Measurements from ENCODE around the gene KIF26A. TPM values are rescaled to one million over a fixed set of nuclear protein-coding genes. Genes with fewer than 3 reads are reported as not detected.

Gene KIF26A
- total RNA-seq, 1 donor from 2014 or later = 32.6 TPM

DNA sequence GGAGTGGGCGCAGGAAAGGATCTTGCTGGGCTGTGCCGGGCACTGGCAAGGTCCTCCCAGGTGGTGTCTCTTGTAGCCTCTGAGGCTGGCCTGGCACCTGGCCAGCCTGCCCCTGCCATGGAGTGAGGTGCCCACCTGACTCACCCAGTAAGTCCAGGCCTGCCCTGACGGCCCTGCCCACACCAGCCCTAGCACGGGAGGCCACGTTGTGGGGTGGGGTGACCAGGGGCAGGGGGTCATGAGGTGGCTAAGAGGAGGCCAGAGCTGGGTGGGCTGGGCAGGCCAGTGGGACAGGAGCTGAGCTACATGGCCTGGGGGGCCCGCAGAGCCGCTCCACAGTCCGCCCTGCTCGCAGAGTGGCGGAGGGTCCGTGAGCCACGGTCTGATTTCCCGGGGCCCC lies 45.4 kb downstream of the KIF26A start:
- no peaks in the 10 kb centered on the region for H3K27me3 ChIP-seq
- intact Hi-C loops (cut with DNase I) = no loop called here
- no peaks in the 10 kb centered on the region for H3K4me1 ChIP-seq
- no peak for DNase-seq (ENCODE audit: low spot score in 2 of 2)
- TF ChIP-seq, protein P1, sequence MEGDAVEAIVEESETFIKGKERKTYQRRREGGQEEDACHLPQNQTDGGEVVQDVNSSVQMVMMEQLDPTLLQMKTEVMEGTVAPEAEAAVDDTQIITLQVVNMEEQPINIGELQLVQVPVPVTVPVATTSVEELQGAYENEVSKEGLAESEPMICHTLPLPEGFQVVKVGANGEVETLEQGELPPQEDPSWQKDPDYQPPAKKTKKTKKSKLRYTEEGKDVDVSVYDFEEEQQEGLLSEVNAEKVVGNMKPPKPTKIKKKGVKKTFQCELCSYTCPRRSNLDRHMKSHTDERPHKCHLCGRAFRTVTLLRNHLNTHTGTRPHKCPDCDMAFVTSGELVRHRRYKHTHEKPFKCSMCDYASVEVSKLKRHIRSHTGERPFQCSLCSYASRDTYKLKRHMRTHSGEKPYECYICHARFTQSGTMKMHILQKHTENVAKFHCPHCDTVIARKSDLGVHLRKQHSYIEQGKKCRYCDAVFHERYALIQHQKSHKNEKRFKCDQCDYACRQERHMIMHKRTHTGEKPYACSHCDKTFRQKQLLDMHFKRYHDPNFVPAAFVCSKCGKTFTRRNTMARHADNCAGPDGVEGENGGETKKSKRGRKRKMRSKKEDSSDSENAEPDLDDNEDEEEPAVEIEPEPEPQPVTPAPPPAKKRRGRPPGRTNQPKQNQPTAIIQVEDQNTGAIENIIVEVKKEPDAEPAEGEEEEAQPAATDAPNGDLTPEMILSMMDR (IDR thresholded peaks at IDR 0.05) = no peak
- H3K9me3 ChIP-seq = no peaks in the 10 kb centered on the region
- H3K36me3 ChIP-seq = no peaks in the 10 kb centered on the region
- H3K27ac ChIP-seq = no peak overlapping the region
- H3K4me3 ChIP-seq = no peak overlapping the region

GRCh38 chr14:104184506-104184905 lies 46.1 kb downstream of the KIF26A start:
- no peak for DNase-seq (ENCODE audit: low spot score in 2 of 2)
- Histone ChIP-seq H3K9me3 (no peaks in the 10 kb centered on the region), H3K27me3 (no peaks in the 10 kb centered on the region), H3K36me3 (no peaks in the 10 kb centered on the region), H3K4me1 (no peaks in the 10 kb centered on the region), H3K4me3 (no peak overlapping the region), H3K27ac (no peak overlapping the region)
- intact Hi-C loops (cut with DNase I) = no loop called here
- TF ChIP-seq, protein P1 (IDR thresholded peaks at IDR 0.05) = no peak

DNA sequence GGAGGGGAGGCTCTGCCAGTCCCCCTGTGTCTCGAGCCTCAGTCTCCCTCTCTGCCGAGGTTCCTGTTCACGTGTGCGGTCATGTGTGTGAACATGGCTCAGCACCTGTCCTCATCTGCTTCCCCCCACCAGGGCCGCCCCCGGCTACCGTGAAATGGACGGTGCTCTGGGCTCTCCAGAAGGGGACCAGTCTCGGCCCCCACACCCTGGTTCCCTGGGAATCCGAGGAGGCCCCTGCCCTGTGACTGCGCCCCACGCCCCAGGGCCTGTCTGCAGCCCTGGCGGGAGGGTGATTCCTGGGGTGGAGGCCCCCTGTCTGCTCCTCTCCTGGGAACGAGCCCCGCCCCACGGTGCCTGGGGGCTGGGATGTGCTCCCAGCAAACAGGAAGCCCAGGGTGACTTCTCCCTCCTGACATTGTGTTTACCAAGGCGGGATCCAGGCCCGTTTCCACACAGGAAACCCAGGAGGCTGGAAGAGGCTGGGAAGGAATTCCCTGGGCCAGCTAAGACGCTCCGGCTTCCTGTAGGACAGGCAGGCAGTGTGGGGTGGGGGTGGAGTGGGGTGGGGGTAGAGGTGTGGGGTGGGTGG lies 46.6 kb downstream of the KIF26A start:
- Histone ChIP-seq H3K4me1 (no peaks in the 10 kb centered on the region), H3K36me3 (no peaks in the 10 kb centered on the region), H3K27ac (no peak overlapping the region), H3K9me3 (no peaks in the 10 kb centered on the region), H3K4me3 (no peak overlapping the region), H3K27me3 (no peaks in the 10 kb centered on the region)
- intact Hi-C loops (cut with DNase I) = no loop called here
- DNase-seq (ENCODE audit: low spot score in 2 of 2) = no peak
- TF ChIP-seq, protein P1 (IDR thresholded peaks at IDR 0.05) = no peak

DNA sequence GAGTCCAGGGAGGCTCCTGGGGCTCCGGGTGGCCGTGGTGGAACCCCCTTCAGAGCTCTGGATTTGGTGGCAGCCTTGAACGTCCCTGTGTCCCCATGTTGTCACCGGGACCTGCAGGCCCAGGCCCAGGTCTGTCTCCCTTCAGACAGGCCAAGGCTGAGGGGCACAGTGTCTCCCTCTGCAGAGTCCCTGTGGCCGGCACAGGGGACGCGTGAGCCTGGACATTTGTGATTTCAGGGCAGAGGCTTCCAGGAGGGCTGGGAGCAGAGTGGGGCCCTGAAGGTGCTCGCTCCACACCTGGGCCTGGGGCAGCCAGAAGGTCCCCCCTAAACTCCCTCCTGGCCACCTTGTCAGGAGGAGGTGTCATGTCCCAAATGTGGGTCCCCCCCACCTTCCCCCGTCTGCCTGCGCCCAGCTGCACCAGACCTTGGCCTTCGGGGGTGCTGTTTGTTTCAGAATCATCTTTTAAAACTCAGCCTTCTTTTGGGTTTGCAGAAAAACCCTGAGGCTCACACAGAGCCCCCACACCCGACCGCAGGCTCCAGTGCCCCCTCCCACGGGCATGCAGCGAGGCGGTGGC lies 47.6 kb downstream of the KIF26A start:
- no peaks in the 10 kb centered on the region for H3K27me3 ChIP-seq

DNA sequence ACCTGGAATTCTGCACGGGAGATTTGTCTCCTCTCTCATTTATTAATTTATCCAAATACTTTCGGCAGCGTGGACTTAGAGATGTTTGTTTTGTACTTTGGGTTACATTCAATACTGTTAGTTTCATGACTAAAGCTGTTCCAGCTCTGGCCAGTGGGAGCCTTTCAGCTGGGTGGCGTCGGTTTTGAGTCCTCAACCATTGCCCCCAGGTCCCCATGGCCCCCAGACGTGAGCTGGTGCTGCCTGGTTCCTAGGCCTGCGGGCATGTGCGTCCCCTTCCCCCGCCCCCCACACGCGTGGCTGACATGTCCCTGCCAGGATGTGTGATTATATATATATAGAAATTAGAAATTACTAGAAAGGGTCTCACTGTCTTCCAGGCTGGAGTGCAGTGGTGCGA lies 48.2 kb downstream of the KIF26A start:
- TF ChIP-seq, protein P1 (IDR thresholded peaks at IDR 0.05) = no peak
- DNase-seq (ENCODE audit: low spot score in 2 of 2) = no peak
- intact Hi-C loops (cut with DNase I) = no loop called here
- Histone ChIP-seq H3K27ac (no peak overlapping the region), H3K36me3 (no peaks in the 10 kb centered on the region), H3K4me1 (no peaks in the 10 kb centered on the region), H3K27me3 (no peaks in the 10 kb centered on the region), H3K4me3 (no peak overlapping the region), H3K9me3 (no peaks in the 10 kb centered on the region)

More for the DNA sequence above, 47.6 kb downstream of the KIF26A start:
- intact Hi-C loops (cut with DNase I) = no loop called here
- H3K4me3 ChIP-seq = no peak overlapping the region
- H3K4me1 ChIP-seq = no peaks in the 10 kb centered on the region
- no peak for DNase-seq (ENCODE audit: low spot score in 2 of 2)
- H3K27ac ChIP-seq = no peak overlapping the region
- no peaks in the 10 kb centered on the region for H3K9me3 ChIP-seq
- TF ChIP-seq, protein P1 (IDR thresholded peaks at IDR 0.05) = no peak
- no peaks in the 10 kb centered on the region for H3K36me3 ChIP-seq
